ENCODE results near the gene EYA2. TPM values are rescaled to one million over a fixed set of nuclear protein-coding genes. Genes with fewer than 3 reads are reported as not detected.

EYA2 gene
- total and polyA plus RNA-seq, 2 experiments from 2014 or later, result 1.4 to 2.0 TPM

DNA sequence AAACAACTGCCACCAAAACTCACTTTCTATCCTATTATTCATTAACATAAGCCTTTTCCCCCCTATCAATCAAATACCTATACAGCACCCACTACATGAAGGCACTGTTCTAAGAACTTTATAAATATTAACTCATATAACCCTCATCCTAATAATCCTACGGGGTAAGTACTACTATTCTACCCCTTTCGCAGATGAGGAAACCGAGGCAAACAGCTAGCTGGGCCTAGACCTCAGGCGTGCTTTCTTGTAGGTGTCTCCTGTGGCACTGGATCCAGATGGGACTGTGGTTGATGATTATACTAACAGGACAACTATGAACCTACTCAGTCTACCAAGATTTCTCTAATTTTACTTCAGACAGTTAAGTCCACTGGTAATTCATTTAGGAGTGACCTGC is 330.2 kb downstream of the EYA2 start:
- Histone ChIP-seq H3K4me1 (ENCODE audit: insufficient read depth) (no peaks in the 10 kb centered on the region), H3K36me3 (replicated peaks; ENCODE audit: insufficient read depth, low read depth) (peaks cover 6% of the 10 kb centered on the region), H4K20me1 (ENCODE audit: insufficient read depth, poor library complexity, severe bottlenecking) (no peaks in the 10 kb centered on the region), H3K27me3 (no peaks in the 10 kb centered on the region), H3K4me3 (no peak overlapping the region), H3K79me2 (peaks cover 8% of the 10 kb centered on the region), H3K9me2 (replicated peaks; ENCODE audit: insufficient read depth) (no peaks in the 10 kb centered on the region), H3K9me3 (ENCODE audit: low read depth) (no peaks in the 10 kb centered on the region), H3K27ac (no peak overlapping the region), H3K4me2 (no peak overlapping the region), H2AFZ (no peak overlapping the region)
- WGBS (ENCODE audit: low lambda C conversion rate, missing lambda C conversion rate), result 95% methylated on average over 4 of the region's 4 CpGs
- no peak for DNase-seq (ENCODE audit: low spot score)
- TF ChIP-seq EZH2phosphoT487 (IDR thresholded peaks at IDR 0.05; ENCODE audit: low read depth, severe bottlenecking, unreplicated experiment) (no peak), EZH2 (IDR thresholded peaks at IDR 0.05; ENCODE audit: borderline replicate concordance) (no peak)
- TF ChIP-seq, protein P1, sequence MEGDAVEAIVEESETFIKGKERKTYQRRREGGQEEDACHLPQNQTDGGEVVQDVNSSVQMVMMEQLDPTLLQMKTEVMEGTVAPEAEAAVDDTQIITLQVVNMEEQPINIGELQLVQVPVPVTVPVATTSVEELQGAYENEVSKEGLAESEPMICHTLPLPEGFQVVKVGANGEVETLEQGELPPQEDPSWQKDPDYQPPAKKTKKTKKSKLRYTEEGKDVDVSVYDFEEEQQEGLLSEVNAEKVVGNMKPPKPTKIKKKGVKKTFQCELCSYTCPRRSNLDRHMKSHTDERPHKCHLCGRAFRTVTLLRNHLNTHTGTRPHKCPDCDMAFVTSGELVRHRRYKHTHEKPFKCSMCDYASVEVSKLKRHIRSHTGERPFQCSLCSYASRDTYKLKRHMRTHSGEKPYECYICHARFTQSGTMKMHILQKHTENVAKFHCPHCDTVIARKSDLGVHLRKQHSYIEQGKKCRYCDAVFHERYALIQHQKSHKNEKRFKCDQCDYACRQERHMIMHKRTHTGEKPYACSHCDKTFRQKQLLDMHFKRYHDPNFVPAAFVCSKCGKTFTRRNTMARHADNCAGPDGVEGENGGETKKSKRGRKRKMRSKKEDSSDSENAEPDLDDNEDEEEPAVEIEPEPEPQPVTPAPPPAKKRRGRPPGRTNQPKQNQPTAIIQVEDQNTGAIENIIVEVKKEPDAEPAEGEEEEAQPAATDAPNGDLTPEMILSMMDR (IDR thresholded peaks at IDR 0.05; ENCODE audit: poor library complexity), result no peak

DNA sequence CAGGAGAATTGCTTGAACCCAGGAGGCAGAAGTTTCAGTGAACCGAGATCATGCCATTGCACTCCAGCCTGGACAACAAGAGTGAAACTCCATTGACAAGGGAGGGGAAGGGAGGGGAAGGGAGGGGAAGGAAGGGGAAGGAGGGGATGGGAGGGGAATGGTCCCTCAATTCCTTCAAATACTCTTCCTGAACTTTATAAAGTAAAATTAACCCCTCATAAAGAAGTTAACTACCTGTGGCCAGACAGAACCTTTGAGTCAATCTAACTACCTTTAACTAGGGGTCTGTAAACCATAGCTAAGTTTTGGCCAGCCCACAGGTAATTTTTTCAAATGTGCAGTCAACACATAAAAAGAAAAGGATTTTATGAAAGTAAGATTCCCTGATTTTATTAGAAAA is 330.8 kb downstream of the EYA2 start:
- Histone ChIP-seq H3K4me2 (no peak overlapping the region), H3K27ac (no peak overlapping the region), H3K79me2 (peaks cover 5% of the 10 kb centered on the region), H3K4me3 (no peak overlapping the region), H3K36me3 (replicated peaks; ENCODE audit: insufficient read depth, low read depth) (peaks cover 6% of the 10 kb centered on the region), H3K9me3 (ENCODE audit: low read depth) (no peaks in the 10 kb centered on the region), H3K27me3 (no peaks in the 10 kb centered on the region), H3K9me2 (replicated peaks; ENCODE audit: insufficient read depth) (no peaks in the 10 kb centered on the region), H3K4me1 (ENCODE audit: insufficient read depth) (no peaks in the 10 kb centered on the region), H4K20me1 (ENCODE audit: insufficient read depth, poor library complexity, severe bottlenecking) (no peaks in the 10 kb centered on the region), H2AFZ (no peak overlapping the region)
- 100% methylated on average over 1 of the region's 1 CpG for WGBS (ENCODE audit: low lambda C conversion rate, missing lambda C conversion rate)
- no peak for DNase-seq (ENCODE audit: low spot score)
- TF ChIP-seq EZH2 (IDR thresholded peaks at IDR 0.05; ENCODE audit: borderline replicate concordance), result no peak
- TF ChIP-seq, protein P1 (IDR thresholded peaks at IDR 0.05; ENCODE audit: poor library complexity), result no peak
- no peak for TF ChIP-seq EZH2phosphoT487 (IDR thresholded peaks at IDR 0.05; ENCODE audit: low read depth, severe bottlenecking, unreplicated experiment)

DNA sequence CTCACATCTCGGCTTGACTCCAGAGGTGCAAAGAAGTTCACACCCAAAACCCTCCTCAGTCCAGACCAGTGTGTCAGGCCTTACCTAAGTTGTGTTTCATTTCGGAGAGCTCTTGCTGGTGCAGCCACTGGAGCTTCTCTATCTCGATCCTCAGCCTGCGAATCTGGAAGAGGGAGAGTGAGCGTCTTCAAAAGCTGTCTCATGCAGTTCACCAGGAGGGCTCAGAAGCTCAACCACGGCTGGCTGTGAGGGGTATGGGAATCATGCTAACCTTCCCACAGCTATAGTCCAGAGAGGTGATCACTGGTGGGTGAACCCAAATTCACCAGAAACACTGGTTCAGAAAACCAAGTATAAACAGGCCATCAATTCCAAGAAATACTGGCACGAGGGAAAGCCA is 332.5 kb downstream of the EYA2 start:
- Histone ChIP-seq H3K36me3 (replicated peaks; ENCODE audit: insufficient read depth, low read depth) (peaks cover 6% of the 10 kb centered on the region), H3K4me2 (no peak overlapping the region), H3K27ac (no peak overlapping the region), H4K20me1 (ENCODE audit: insufficient read depth, poor library complexity, severe bottlenecking) (no peaks in the 10 kb centered on the region), H3K27me3 (no peaks in the 10 kb centered on the region), H3K79me2 (peaks cover 16% of the 10 kb centered on the region), H3K4me1 (ENCODE audit: insufficient read depth) (peaks cover 4% of the 10 kb centered on the region), H3K9me3 (ENCODE audit: low read depth) (no peaks in the 10 kb centered on the region), H2AFZ (no peak overlapping the region), H3K9me2 (replicated peaks; ENCODE audit: insufficient read depth) (no peaks in the 10 kb centered on the region), H3K4me3 (no peak overlapping the region)
- DNase-seq (ENCODE audit: low spot score), result no peak
- 97% methylated on average over 7 of the region's 7 CpGs for WGBS (ENCODE audit: low lambda C conversion rate, missing lambda C conversion rate)
- no peak for TF ChIP-seq EZH2phosphoT487 (IDR thresholded peaks at IDR 0.05; ENCODE audit: low read depth, severe bottlenecking, unreplicated experiment)
- TF ChIP-seq, protein P1 (IDR thresholded peaks at IDR 0.05; ENCODE audit: poor library complexity), result no peak
- no peak for TF ChIP-seq EZH2 (IDR thresholded peaks at IDR 0.05; ENCODE audit: borderline replicate concordance)

DNA sequence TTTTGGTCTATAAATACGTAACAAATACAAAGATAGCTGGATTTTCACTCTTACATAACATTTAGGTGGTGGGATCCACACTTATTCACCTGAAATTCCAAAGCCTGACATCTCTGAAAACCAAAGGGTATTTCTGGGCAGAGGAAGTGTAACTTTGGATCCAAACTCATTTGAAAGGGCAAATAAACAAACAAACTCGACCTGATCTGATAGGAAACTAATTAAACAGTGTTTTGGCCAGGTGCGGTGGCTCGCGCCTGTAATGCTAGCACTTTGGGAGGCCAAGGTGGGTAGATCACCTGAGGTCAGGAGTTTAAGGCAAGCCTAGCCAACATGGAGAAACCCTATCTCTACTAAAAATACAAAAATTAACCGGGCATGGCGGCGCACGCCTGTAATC is 332.9 kb downstream of the EYA2 start:
- Histone ChIP-seq H3K9me3 (ENCODE audit: low read depth) (no peaks in the 10 kb centered on the region), H4K20me1 (ENCODE audit: insufficient read depth, poor library complexity, severe bottlenecking) (no peaks in the 10 kb centered on the region), H3K4me3 (no peak overlapping the region), H3K4me2 (no peak overlapping the region), H3K36me3 (replicated peaks; ENCODE audit: insufficient read depth, low read depth) (peaks cover 6% of the 10 kb centered on the region), H3K27ac (no peak overlapping the region), H3K79me2 (peaks cover 16% of the 10 kb centered on the region), H3K27me3 (no peaks in the 10 kb centered on the region), H3K4me1 (ENCODE audit: insufficient read depth) (peaks cover 4% of the 10 kb centered on the region), H3K9me2 (replicated peaks; ENCODE audit: insufficient read depth) (no peaks in the 10 kb centered on the region), H2AFZ (no peak overlapping the region)
- WGBS (ENCODE audit: low lambda C conversion rate, missing lambda C conversion rate), result 92% methylated on average over 9 of the region's 9 CpGs
- DNase-seq (ENCODE audit: low spot score), result no peak
- TF ChIP-seq, protein P1 (IDR thresholded peaks at IDR 0.05; ENCODE audit: poor library complexity), result no peak
- TF ChIP-seq EZH2phosphoT487 (IDR thresholded peaks at IDR 0.05; ENCODE audit: low read depth, severe bottlenecking, unreplicated experiment), result no peak
- no peak for TF ChIP-seq EZH2 (IDR thresholded peaks at IDR 0.05; ENCODE audit: borderline replicate concordance)

Measured in hepatocyte (in vitro differentiated cells).